Adipocyte (in vitro differentiated cells): ENCODE results near the gene IL4.

Source experiments
- DNase-seq: peaks from one replicate; pipeline ENCODE4 v3.0.0-alpha.2; 2015; ENCODE audit warnings: low read depth
- H3K27me3 ChIP-seq: replicated peaks from 2 replicates; pipeline ENCODE4 v1.7.0; 2013; ENCODE audit warnings: mild to moderate bottlenecking, low read length, moderate library complexity; ENCODE audit not compliant: control insufficient read depth, insufficient read depth
- H3K36me3 ChIP-seq: 2 replicates; pipeline ENCODE4 v1.7.0; 2013; ENCODE audit warnings: low read length, mild to moderate bottlenecking, moderate library complexity; ENCODE audit not compliant: control insufficient read depth, insufficient read depth, severe bottlenecking
- H3K4me1 ChIP-seq: 2 replicates; pipeline ENCODE4 v1.7.0; 2013; ENCODE audit warnings: mild to moderate bottlenecking, low read length, moderate library complexity; ENCODE audit not compliant: control insufficient read depth, insufficient read depth
- H3K4me3 ChIP-seq: 2 replicates; pipeline ENCODE4 v1.7.0; 2013; ENCODE audit warnings: mild to moderate bottlenecking, low read length, moderate library complexity
- H3K9ac ChIP-seq: 2 replicates; pipeline ENCODE4 v1.7.0; 2013; ENCODE audit warnings: mild to moderate bottlenecking, low read length, moderate library complexity
- H3K9me3 ChIP-seq: 2 replicates; pipeline ENCODE4 v1.7.0; 2013; ENCODE audit warnings: mild to moderate bottlenecking, low read length, moderate library complexity; ENCODE audit not compliant: control insufficient read depth

Gene IL4

GRCh38 chr5:132725745-132726144, 52.0 kb downstream of the IL4 start:
- no peak for DNase-seq
- Histone ChIP-seq H3K4me1 (peaks cover 3% of the 10 kb centered on the region), H3K9ac (no peak overlapping the region), H3K9me3 (no peaks in the 10 kb centered on the region), H3K4me3 (no peak overlapping the region), H3K36me3 (peaks cover 7% of the 10 kb centered on the region), H3K27me3 (no peaks in the 10 kb centered on the region)

GRCh38 chr5:132729896-132730295, 56.1 kb downstream of the IL4 start:
- H3K4me3 ChIP-seq, result no peak overlapping the region
- no peaks in the 10 kb centered on the region for H3K9me3 ChIP-seq
- peaks cover 7% of the 10 kb centered on the region for H3K36me3 ChIP-seq

More at GRCh38 chr5:132729896-132730295, 56.1 kb downstream of the IL4 start:
- Histone ChIP-seq H3K9ac (no peak overlapping the region), H3K27me3 (no peaks in the 10 kb centered on the region), H3K4me1 (no peaks in the 10 kb centered on the region)
- DNase-seq, result no peak
